HG02642 (cell line): ENCODE measurements around the gene LAGE3.
"Not testable (repeated sequence)": the region's sequence is repeated elsewhere in the genome, so short reads cannot be mapped to it uniquely, and the experiment has no call there.

Experiments used
- ATAC-seq: cut with Tn5 transposase; IDR thresholded peaks from one replicate; pipeline ENCODE4 v1.9.1; 2021; ENCODE audit warnings: mild to moderate bottlenecking; ENCODE audit not compliant: unreplicated experiment, poor library complexity

Gene LAGE3

GRCh38 chrX:154502989-154503388, 23.9 kb upstream of the LAGE3 start:
- ATAC-seq: no peak

- ATAC-seq: no peak
Measured at GRCh38 chrX:154502098-154502497, 23.0 kb upstream of the LAGE3 start.

GRCh38 chrX:154501423-154501822, 22.3 kb upstream of the LAGE3 start:
- ATAC-seq: not testable (repeated sequence)

GRCh38 chrX:154496591-154497137, 17.6 kb upstream of the LAGE3 start:
- not testable (repeated sequence) for ATAC-seq

- no peak for ATAC-seq
Measured at GRCh38 chrX:154495472-154495922, 16.4 kb upstream of the LAGE3 start.

GRCh38 chrX:154494715-154495114, 15.6 kb upstream of the LAGE3 start:
- ATAC-seq: no peak

GRCh38 chrX:154490414-154491083, 11.5 kb upstream of the LAGE3 start, which contains the start of gene SLC10A3:
Gene SLC10A3, minus strand, starts transcription at chrX:154490629. Its CDS starts 1,689 bp downstream, at chrX:154488940.
- peak; percentile 80 for ATAC-seq

GRCh38 chrX:154490021-154490413, 10.9 kb upstream of the LAGE3 start:
- ATAC-seq: peak; percentile 35

DNA sequence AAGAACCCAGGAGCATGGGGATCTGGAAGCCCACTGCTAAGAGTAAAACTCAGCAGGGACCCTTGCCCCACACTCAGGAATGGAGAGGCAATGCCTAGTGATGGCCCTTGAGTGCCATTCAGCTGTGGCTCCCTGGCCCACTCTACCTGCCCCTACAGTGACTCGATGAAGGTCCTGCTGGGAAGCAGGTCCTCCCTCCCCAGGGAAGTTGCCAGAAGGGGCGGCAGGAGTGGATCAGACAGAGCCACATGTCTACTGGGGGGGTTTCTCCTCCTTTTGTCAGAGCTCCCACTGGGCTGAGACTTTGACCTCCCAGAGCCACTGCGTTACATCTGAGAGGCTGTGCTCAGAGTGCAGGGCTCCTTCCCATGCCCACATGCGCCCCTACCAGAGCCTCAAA, 10.1 kb upstream of the LAGE3 start:
- ATAC-seq: no peak

DNA sequence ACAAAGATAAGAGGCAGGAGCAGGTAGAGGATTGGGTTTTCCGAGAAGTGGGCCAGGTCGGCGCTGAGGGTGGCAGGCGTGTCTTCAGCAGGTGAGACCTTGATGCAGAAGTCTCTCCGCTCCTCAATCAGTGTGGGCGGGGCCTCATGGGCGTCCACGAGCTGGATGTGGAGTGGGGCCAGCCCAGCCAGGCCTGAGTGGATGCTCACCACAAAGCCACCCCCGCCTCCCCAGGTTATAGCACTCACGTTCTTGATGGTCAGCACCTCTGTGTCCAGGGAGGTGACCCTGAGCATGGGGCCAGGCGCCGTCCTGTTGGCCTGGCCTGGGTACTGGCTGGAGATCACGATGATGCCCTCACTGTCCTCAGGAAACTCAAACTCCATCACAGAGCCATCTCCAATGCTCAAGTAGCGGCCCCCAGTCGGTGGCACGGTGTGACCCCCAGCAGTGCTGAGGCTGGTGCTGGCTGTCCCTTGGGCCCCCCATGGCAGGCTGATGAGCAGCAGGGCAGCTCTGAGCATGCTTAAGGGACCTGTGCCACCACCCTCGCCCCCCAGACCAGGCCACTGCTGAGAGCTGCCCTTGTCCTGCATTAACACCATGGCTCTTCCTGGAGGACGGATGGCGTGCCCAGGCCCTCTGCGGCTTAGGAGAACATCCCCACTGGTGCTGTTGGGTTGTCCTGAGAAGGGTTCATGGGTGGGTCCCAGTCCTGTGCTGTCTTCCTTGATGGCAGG, 9.4 kb upstream of the LAGE3 start:
- no peak for ATAC-seq

GRCh38 chrX:154487518-154488290, 8.6 kb upstream of the LAGE3 start:
- no peak for ATAC-seq

DNA sequence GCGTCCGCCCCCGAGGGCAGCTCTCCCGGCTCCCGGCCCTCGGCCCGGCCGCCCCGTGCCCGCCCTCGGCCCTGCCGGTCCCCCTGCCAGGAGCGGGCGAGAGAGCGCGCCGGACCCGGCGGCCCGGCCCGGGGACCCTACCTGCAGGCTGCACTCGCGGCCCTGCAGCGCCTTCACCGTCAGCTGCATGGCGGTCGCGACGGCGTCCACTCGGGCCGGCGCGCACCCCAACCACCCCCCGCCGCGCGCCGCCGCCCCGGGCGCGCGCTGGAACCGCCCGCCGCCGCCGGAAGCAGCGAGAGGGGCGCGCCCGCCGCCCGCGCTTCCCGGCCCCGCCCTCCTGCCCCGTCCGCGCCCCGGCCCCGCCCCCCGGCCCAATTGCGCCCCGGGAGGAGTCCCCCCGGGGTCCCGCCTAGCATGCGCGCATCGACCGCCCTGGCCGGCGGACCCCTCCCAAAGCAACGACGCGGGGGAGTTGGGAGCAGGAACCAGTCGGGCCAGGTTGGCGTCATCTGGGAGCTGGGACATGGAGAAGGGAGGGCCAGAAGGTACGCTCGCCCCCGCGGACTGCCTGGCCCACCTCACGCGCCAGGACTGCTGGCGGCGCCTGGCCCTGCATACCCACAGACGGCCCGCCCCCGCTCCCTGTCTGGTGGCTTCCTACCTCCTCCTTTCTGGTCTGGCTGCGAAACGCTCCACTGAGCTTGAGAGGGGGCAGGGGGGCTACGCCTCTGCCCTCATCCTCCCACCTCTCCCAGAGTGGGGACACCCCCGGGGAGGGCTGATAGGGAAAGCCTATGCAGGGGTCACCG, 7.5 kb upstream of the LAGE3 start, which contains the start of gene UBL4A:
UBL4A (minus strand) TSS at position 220 of the 812 bp plus-strand sequence; CDS start at position 189, 31 bp downstream.
- peak; percentile 32 for ATAC-seq

DNA sequence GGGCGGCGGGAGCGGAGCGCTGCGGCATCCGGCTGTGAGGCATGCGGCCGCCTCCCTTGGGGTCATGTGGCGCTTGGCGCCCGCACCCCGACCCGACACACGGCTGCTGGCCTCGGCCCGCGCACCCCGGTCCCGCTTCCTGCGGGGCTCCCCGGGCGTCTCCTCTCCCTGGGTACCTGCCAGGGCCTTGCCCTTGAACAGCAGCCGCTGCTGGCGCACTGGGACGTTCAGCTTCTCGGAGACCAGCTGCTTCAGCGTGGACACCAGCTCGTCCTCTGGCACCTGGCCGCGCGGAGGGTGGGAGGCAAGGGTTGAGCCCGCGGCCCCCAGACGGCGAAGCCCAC, 6.9 kb upstream of the LAGE3 start:
- ATAC-seq: no peak

- no peak for ATAC-seq
Measured at GRCh38 chrX:154485150-154486051, 6.3 kb upstream of the LAGE3 start.

DNA sequence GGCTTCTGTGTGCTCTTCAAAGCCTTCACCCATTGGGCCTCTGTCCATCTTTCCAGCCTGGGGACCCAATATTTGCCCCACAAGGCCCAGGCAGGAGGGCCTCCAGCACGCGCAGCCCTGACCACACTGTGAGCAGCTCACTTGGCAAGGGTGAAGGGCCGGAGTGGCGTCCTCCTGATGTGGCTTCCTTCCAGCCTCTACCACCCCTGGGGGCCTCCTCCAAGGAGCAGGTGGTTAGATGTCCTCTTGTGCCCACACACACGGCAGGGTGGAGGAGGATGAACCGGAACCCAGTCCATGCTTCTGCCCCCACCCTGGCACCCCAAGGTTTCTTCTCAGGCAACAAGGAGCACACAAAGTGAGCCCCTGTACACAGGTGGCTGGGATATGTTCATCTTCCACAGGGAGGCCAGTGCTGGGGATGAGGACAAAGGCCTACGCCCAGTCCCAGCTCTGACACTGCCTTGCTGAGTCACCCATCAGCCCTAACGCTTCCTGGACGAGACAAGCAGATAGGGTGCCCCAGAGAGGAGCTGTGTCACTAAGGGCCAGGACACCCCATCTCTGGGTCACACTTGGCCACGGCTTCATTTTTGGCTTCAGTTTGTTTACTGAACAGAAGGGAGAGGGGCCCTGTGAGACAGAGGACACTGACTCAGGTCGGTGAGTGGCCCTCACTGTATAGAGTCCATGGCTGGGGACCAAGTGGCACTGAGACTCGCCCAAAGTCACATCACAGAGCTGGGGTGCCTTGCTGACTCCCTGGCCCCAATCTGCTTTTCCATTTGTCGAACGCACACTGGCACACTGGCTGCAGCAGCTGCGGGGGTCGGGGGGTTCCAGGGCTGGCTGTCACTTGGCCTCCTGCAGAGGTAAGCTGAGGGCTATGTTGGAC, 5.4 kb upstream of the LAGE3 start:
- ATAC-seq: no peak

- no peak for ATAC-seq
Measured at GRCh38 chrX:154483325-154483724, 4.2 kb upstream of the LAGE3 start.

GRCh38 chrX:154482786-154483185, 3.7 kb upstream of the LAGE3 start:
- no peak for ATAC-seq
